HCT116 (cell line): ENCODE data around the gene VWA1. TPM values are rescaled to one million over a fixed set of nuclear protein-coding genes. Genes with fewer than 3 reads are reported as not detected.

Experiments
- ATAC-seq: fragments of 200-7000 bp; cut with Tn5 transposase; 2 replicates; pipeline ENCODE4 v1.9.1; 2020; ENCODE audit warnings: mild to moderate bottlenecking, moderate library complexity
- BruUV-seq: library from RNA; stranded (reverse); fragments of 400-500 nt; replicated peaks from 2 replicates; lab custom pipeline; 2021; lab: Mats Ljungman, UMichigan
- CTCF ChIA-PET: fragments of 300-600 bp; sonication (Branson Sonifier 250); formaldehyde crosslinking; loops from one replicate; lab custom pipeline; 2021; ENCODE audit warnings: antibody characterized with exemption; lab: Charles Lee
- POLR2A ChIA-PET: fragments of 300-600, 350-600 bp; sonication (Branson Sonifier 250); formaldehyde crosslinking; loops from one replicate; lab custom pipeline; 2021; ENCODE audit warnings: antibody characterized with exemption; lab: Charles Lee
- RAD21 ChIA-PET, 2 experiments: fragments of 300-600 bp; sonication (Branson Sonifier 250); formaldehyde crosslinking; loops; one replicate each; lab custom pipeline; 2023; ENCODE audit warnings: low total read pairs in 2 of 2; ENCODE audit not compliant: uncharacterized antibody in 2 of 2, unreplicated experiment in 2 of 2, low non-redundant PET in 1 of 2; lab: Charles Lee
- DNase-seq: peaks from one replicate; pipeline ENCODE4 v3.0.0-alpha.2; 2010; ENCODE audit warnings: low read depth, low spot score
- H2AFZ ChIP-seq: fragments of 200-600 bp; shearing (Covaris generic), sonication (generic); 2 replicates; pipeline ENCODE4 v1.6.1; 2017; ENCODE audit warnings: low read depth, mixed run types, mixed read lengths, antibody characterized with exemption, low read length; ENCODE audit not compliant: poor library complexity, severe bottlenecking
- H3K27ac ChIP-seq: 2 replicates; pipeline ENCODE4 v1.5.1; 2012; ENCODE audit warnings: low read depth, low read length
- H3K27me3 ChIP-seq: fragments of 200-600 bp; sonication (generic); 2 replicates; pipeline ENCODE4 v1.6.1; 2016; ENCODE audit warnings: mixed run types, low read length, mixed read lengths; ENCODE audit not compliant: insufficient read depth
- H3K36me3 ChIP-seq, 2 experiments: fragments of 200-500 bp in 1 of 2; fragments of 200-600 bp in 1 of 2; sonication (Bioruptor generic) in 1 of 2; sonication (generic) in 1 of 2; 2 replicates each; pipeline versions ENCODE4 v1.5.1 to v1.6.1; 2014 to 2016; ENCODE audit warnings: low read length in 2 of 2, inconsistent platforms in 1 of 2, mixed read lengths in 1 of 2, mixed run types in 1 of 2; ENCODE audit not compliant: insufficient read depth in 2 of 2, control insufficient read depth in 1 of 2
- H3K4me1 ChIP-seq, 2 experiments: fragments of 200-600 bp in 1 of 2; sonication (generic) in 1 of 2; 2 replicates each; pipeline versions ENCODE4 v1.5.1 to v1.6.1; 2012 to 2017; ENCODE audit warnings: low read length in 2 of 2, inconsistent platforms in 1 of 2, mild to moderate bottlenecking in 1 of 2, mixed read lengths in 1 of 2, mixed run types in 1 of 2, moderate library complexity in 1 of 2; ENCODE audit not compliant: insufficient read depth in 2 of 2, control insufficient read depth in 1 of 2
- H3K4me2 ChIP-seq: fragments of 200-600 bp; sonication (generic); 2 replicates; pipeline ENCODE4 v1.6.1; 2017; ENCODE audit warnings: mixed run types, low read length, mixed read lengths
- H3K4me3 ChIP-seq, 2 experiments: fragments of 200-600 bp in 1 of 2; sonication (generic) in 1 of 2; replicated peaks in 1 of 2; 2 replicates each; pipeline ENCODE4 v1.5.1; 2011 to 2016; ENCODE audit warnings: low read length in 2 of 2, control low read depth in 1 of 2, low read depth in 1 of 2, mild to moderate bottlenecking in 1 of 2, mixed read lengths in 1 of 2, mixed run types in 1 of 2
- H3K79me2 ChIP-seq: fragments of 200-600 bp; sonication (generic); 2 replicates; pipeline ENCODE4 v1.6.1; 2017; ENCODE audit warnings: mild to moderate bottlenecking, mixed run types, low read length, moderate library complexity, mixed read lengths; ENCODE audit not compliant: insufficient read depth
- H3K9ac ChIP-seq: fragments of 200-600 bp; sonication (generic); 2 replicates; pipeline ENCODE4 v1.6.1; 2016; ENCODE audit warnings: low read length, mixed read lengths
- H3K9me2 ChIP-seq: fragments of 200-600 bp; sonication (generic), shearing (Covaris generic); 2 replicates; pipeline ENCODE4 v1.6.1; 2017; ENCODE audit warnings: mixed run types, mild to moderate bottlenecking, moderate library complexity; ENCODE audit not compliant: insufficient read depth
- H3K9me3 ChIP-seq, 2 experiments: fragments of 200-500 bp in 1 of 2; fragments of 200-600 bp in 1 of 2; sonication (Bioruptor generic) in 1 of 2; sonication (generic) in 1 of 2; 2 replicates each; pipeline ENCODE4 v1.6.1; 2014 to 2017; ENCODE audit warnings: low read length in 2 of 2, mixed read lengths in 2 of 2, inconsistent platforms in 1 of 2, low read depth in 1 of 2, mild to moderate bottlenecking in 1 of 2, mixed run types in 1 of 2, moderate library complexity in 1 of 2; ENCODE audit not compliant: control insufficient read depth in 1 of 2, insufficient read depth in 1 of 2
- H4K20me1 ChIP-seq: fragments of 200-600 bp; sonication (generic), shearing (Covaris generic); 2 replicates; pipeline ENCODE4 v1.6.1; 2017; ENCODE audit warnings: mixed run types, mild to moderate bottlenecking, moderate library complexity; ENCODE audit not compliant: insufficient read depth
- EGR1 ChIP-seq: IDR thresholded peaks from 2 replicates; pipeline ENCODE4 v1.6.1; 2012; ENCODE audit warnings: low read depth
- ELF1 ChIP-seq: IDR thresholded peaks from 2 replicates; pipeline ENCODE4 v1.6.1; 2012; ENCODE audit warnings: low read depth, borderline replicate concordance
- EZH2 ChIP-seq: fragments of 200-600 bp; sonication (generic); IDR thresholded peaks from 2 replicates; pipeline ENCODE4 v1.6.1; 2017; ENCODE audit warnings: antibody characterized with exemption, mixed run types
- EZH2phosphoT487 ChIP-seq: fragments of 200-600 bp; IDR thresholded peaks from 2 replicates; pipeline ENCODE4 v1.6.1; 2018; ENCODE audit warnings: antibody characterized with exemption, borderline replicate concordance
- FOSL1 ChIP-seq: IDR thresholded peaks from 2 replicates; pipeline ENCODE4 v1.6.1; 2012; ENCODE audit warnings: low read depth
- JUND ChIP-seq: IDR thresholded peaks from 2 replicates; pipeline ENCODE4 v1.6.1; 2012
- POLR2AphosphoS5 ChIP-seq: IDR thresholded peaks from 2 replicates; pipeline ENCODE4 v1.6.1; 2011; ENCODE audit warnings: mild to moderate bottlenecking, low read depth, low read length, moderate library complexity
- RAD21 ChIP-seq: IDR thresholded peaks from 2 replicates; pipeline ENCODE4 v1.6.1; 2012; ENCODE audit warnings: low read depth, mild to moderate bottlenecking
- SIN3A ChIP-seq: IDR thresholded peaks from 2 replicates; pipeline ENCODE4 v1.6.1; 2012; ENCODE audit warnings: low read depth
- SRF ChIP-seq: IDR thresholded peaks from 2 replicates; pipeline ENCODE4 v1.6.1; 2012; ENCODE audit warnings: low read depth
- TCF7L2 ChIP-seq: IDR thresholded peaks from 2 replicates; pipeline ENCODE4 v1.7.0; 2011; ENCODE audit warnings: borderline replicate concordance, inconsistent platforms; ENCODE audit not compliant: insufficient read depth, insufficient read length; ENCODE audit errors: extremely low read depth
- ZNF274 ChIP-seq: fragments of 200-500 bp; sonication (Bioruptor generic); IDR thresholded peaks from 2 replicates; pipeline ENCODE4 v1.6.1; 2014; ENCODE audit warnings: mild to moderate bottlenecking, low read depth, low read length, inconsistent platforms
- intact Hi-C: fragments of 100-400 bp; cut with micrococcal nuclease; formaldehyde crosslinking; loops from 2 replicates; pipeline ENCODE4 v1.10.0; 2022
- total RNA-seq: library from RNA; stranded (reverse); gene quantifications from one replicate; pipeline ENCODE4 v1.2.1, GENCODE V29; 2021; ENCODE audit not compliant: unreplicated experiment
- TF ChIP-seq, protein P1 (sequence below), 3 experiments: fragments of 200-600 bp in 1 of 3; sonication (generic) in 1 of 3; IDR thresholded peaks in 2 of 3; conservative IDR thresholded peaks in 1 of 3; 2 replicates each; pipeline ENCODE4 v1.5.1; 2012 to 2017; ENCODE audit warnings: low read depth in 2 of 3, low read length in 2 of 3, antibody characterized with exemption in 1 of 3, borderline replicate concordance in 1 of 3, control low read depth in 1 of 3, mild to moderate bottlenecking in 1 of 3, mixed read lengths in 1 of 3, mixed run types in 1 of 3, moderate library complexity in 1 of 3; ENCODE audit not compliant: insufficient read depth in 1 of 3
- TF ChIP-seq, protein P2 (sequence below): IDR thresholded peaks from 2 replicates; pipeline ENCODE4 v1.6.1; 2012; ENCODE audit warnings: low read depth
- TF ChIP-seq, protein P3 (sequence below): IDR thresholded peaks from 2 replicates; pipeline ENCODE4 v1.6.1; 2012

The VWA1 gene
- total RNA-seq, 1 experiment from 2014 or later = 50.6 TPM

DNA sequence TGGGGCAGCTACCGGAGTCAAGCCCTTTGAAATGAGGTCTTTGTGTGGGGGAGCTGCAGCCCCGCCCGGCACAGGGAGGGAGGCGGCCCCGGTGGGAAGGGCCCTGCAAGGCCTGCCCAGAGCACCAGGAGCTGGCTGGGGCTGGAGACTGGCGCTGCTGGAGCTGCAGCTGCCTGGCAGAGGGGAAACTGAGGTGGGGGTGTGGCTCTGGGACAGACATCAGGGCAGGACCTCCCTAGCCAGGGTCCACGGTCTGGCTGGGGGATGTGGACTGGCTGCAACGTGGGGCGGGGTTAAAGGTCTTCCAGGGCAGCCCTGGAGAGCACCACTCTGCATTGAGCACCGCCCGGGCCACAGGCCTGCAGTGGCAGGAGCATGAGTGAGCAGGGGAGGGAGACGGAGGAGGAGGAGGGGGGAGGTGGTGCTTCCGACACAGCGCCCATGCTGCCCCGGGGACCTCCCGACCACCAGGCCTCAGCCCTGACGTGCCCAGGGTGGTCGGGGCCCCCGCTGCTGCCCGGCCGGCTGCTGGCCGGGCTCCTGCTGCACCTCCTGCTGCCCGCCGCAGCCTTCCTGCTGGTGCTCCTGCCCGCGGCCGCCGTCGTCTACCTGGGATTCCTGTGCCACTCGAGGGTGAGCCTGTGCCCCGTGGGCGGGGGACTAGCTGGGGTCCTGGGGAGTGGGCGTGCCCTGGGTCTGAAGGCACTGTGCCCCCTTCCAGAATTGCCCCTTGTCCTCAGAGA lies 9.6 kb upstream of the VWA1 start:
- TF ChIP-seq, protein P1, sequence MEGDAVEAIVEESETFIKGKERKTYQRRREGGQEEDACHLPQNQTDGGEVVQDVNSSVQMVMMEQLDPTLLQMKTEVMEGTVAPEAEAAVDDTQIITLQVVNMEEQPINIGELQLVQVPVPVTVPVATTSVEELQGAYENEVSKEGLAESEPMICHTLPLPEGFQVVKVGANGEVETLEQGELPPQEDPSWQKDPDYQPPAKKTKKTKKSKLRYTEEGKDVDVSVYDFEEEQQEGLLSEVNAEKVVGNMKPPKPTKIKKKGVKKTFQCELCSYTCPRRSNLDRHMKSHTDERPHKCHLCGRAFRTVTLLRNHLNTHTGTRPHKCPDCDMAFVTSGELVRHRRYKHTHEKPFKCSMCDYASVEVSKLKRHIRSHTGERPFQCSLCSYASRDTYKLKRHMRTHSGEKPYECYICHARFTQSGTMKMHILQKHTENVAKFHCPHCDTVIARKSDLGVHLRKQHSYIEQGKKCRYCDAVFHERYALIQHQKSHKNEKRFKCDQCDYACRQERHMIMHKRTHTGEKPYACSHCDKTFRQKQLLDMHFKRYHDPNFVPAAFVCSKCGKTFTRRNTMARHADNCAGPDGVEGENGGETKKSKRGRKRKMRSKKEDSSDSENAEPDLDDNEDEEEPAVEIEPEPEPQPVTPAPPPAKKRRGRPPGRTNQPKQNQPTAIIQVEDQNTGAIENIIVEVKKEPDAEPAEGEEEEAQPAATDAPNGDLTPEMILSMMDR (IDR thresholded peaks at IDR 0.05 in 2 of 3, conservative IDR thresholded peaks at IDR 0.05 in 1 of 3; ENCODE audit: borderline replicate concordance in 1 of 3, insufficient read depth in 1 of 3, low read depth in 2 of 3, low read length in 2 of 3) = no peak
- TF ChIP-seq EZH2 (no peak), RAD21 (no peak), ELF1 (no peak), FOSL1 (no peak), EGR1 (no peak), TCF7L2 (no peak), EZH2phosphoT487 (no peak), ZNF274 (no peak), JUND (no peak), SRF (no peak), POLR2AphosphoS5 (no peak), SIN3A (no peak)
- TF ChIP-seq, protein P2, sequence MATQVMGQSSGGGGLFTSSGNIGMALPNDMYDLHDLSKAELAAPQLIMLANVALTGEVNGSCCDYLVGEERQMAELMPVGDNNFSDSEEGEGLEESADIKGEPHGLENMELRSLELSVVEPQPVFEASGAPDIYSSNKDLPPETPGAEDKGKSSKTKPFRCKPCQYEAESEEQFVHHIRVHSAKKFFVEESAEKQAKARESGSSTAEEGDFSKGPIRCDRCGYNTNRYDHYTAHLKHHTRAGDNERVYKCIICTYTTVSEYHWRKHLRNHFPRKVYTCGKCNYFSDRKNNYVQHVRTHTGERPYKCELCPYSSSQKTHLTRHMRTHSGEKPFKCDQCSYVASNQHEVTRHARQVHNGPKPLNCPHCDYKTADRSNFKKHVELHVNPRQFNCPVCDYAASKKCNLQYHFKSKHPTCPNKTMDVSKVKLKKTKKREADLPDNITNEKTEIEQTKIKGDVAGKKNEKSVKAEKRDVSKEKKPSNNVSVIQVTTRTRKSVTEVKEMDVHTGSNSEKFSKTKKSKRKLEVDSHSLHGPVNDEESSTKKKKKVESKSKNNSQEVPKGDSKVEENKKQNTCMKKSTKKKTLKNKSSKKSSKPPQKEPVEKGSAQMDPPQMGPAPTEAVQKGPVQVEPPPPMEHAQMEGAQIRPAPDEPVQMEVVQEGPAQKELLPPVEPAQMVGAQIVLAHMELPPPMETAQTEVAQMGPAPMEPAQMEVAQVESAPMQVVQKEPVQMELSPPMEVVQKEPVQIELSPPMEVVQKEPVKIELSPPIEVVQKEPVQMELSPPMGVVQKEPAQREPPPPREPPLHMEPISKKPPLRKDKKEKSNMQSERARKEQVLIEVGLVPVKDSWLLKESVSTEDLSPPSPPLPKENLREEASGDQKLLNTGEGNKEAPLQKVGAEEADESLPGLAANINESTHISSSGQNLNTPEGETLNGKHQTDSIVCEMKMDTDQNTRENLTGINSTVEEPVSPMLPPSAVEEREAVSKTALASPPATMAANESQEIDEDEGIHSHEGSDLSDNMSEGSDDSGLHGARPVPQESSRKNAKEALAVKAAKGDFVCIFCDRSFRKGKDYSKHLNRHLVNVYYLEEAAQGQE = no peak
- TF ChIP-seq, protein P3, sequence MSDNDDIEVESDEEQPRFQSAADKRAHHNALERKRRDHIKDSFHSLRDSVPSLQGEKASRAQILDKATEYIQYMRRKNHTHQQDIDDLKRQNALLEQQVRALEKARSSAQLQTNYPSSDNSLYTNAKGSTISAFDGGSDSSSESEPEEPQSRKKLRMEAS = no peak
- TF ChIP-seq, all 23 proteins: peak for 0
- Histone ChIP-seq H2AFZ (no peak overlapping the region), H3K79me2 (no peaks in the 10 kb centered on the region), H3K4me1 (peaks cover 26 to 55% of the 10 kb centered on the region in 2 experiments), H4K20me1 (no peaks in the 10 kb centered on the region), H3K9me2 (no peaks in the 10 kb centered on the region), H3K27ac (no peak overlapping the region), H3K36me3 (no peaks in the 10 kb centered on the region), H3K4me2 (no peak overlapping the region), H3K27me3 (no peaks in the 10 kb centered on the region), H3K4me3 (no peak overlapping the region), H3K9me3 (no peaks in the 10 kb centered on the region), H3K9ac (no peak overlapping the region)
- POLR2A ChIA-PET = no interaction called here
- no TSS peak for BruUV-seq
- intact Hi-C loops = no loop called here
- RAD21 ChIA-PET = no interaction called here
- CTCF ChIA-PET = no interaction called here
- DNase-seq (no peak), ATAC-seq (peak; percentile 30; the same call in 1 of the 2 replicates)
